Ramos (cell line): Measurements from ENCODE around the gene KDM5A.
"Not testable (repeated sequence)": the region's sequence is repeated elsewhere in the genome, so short reads cannot be mapped to it uniquely, and the experiment has no call there.

Source experiments
- in situ Hi-C: fragments of 300-500 bp; cut with MboI; formaldehyde crosslinking; loops from one replicate; pipeline ENCODE4 v1.14.3; 2022; ENCODE audit warnings: low sequenced_read_pairs; ENCODE audit not compliant: unreplicated experiment

KDM5A gene

DNA sequence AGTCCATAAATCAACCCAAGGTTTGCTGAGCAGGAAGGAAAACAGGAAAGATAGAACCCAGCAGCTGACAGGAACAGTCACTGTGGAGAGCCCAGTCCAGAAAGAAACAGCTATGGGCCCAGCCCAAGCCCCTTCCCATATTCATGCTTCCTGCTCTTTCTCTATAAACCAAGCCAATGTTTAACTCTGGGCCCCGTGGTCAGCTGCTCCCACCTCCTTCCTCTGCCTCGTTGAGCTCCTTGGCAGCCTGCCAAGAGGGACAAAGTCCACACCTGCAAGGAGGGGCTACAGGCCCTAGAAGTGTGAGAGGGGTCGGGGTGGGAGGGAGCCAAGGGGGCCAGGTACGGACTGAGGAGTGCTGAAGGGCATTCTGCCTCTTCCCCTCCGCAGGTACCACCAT lies 136.5 kb downstream of the KDM5A start:
- in situ Hi-C loops = no loop called here

DNA sequence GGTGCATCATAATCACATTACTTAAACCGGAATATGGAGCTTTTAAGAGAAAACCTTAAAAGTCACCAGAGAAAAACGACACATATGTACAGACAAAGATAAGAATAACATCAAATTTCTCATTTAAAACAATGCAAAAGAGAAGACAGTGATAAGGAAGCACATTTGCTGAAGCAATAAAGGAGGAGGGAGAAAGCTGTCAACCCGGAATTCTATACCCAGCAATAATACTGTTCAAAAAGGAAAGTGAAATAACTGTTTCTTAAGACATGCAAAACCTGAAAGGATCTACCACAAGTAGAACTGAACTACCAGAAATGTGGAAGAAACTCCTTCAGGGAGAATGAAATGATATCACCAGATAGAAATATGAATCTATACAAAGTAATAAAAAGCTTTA lies 141.8 kb downstream of the KDM5A start:
- in situ Hi-C loops = no loop called here

DNA sequence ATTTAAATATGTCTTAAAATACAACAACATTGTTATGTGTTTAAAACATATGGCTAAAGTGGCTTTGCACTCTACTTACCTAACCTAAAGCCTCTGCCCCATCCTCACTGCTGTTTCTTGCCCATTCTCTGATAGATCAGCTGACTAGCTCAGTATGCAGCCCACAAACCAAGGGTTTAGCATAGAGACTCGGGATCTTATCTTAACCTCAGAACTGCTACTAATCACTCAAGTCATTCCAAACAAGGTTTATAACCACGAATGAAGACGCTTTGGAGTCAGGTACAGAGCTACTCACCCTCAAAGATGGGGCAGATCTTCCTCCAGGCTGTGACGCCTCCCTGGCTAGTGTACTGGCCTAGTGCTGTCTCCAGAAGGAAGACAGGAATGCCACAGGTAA lies 145.7 kb downstream of the KDM5A start:
- in situ Hi-C loops = no loop called here

DNA sequence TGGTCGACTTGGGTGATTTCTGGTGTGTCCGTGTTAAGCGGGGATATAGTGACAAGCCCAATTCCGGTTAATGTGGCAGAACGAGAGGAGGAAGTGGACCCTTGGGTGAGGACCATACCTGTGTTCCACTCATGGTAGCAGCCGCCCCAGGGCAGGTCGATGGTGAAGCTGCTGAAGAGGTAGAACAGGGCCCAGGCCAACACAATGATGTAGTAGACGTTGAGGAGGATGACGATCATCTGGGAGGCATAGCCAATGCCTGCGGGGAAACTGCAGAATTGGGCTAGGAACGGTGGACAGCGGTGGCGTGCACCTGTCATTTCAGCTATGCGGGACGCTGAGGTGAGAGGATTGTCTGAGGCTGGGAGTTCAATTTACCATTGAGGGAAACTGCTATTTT lies 146.6 kb downstream of the KDM5A start:
- in situ Hi-C loops = no loop called here

DNA sequence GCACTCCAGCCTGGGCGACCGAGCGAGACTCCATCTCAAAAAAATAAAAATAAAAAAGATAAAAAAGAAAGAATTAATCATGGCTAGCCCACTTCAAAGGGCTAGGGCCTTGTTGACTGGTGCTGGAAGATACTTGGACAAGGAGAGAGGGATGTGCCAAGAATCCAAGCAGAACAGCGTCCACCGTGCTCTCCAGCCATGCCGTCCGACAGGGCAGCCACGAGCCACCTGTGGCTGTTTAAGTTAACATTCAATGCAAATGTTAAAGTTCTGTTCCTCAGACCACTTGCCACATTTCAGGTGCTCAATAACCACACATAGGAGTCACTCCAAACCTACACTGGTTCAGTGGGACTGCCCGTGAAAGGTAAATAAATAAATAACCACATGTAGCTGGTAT lies 147.9 kb downstream of the KDM5A start:
- in situ Hi-C loops = no loop called here

DNA sequence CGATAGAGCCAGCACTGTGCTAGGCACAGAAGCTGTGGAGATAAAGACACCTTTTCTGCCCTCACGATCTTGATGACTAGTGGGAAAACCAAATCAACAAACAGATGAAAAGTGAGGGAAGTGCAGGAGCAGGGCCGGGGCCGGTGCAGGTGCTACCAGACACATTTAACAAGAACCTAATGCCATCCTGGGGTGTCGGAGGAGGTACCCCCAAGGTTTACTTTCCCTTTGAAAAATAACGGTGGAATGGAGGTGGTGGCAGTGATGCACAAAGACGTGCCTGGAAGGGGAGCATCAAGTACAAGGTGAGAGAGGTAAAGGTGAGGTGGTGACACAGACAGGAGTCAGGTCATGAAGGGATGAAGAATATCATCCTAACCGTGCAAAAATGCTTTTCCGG lies 148.6 kb downstream of the KDM5A start:
- in situ Hi-C loops = no loop called here

DNA sequence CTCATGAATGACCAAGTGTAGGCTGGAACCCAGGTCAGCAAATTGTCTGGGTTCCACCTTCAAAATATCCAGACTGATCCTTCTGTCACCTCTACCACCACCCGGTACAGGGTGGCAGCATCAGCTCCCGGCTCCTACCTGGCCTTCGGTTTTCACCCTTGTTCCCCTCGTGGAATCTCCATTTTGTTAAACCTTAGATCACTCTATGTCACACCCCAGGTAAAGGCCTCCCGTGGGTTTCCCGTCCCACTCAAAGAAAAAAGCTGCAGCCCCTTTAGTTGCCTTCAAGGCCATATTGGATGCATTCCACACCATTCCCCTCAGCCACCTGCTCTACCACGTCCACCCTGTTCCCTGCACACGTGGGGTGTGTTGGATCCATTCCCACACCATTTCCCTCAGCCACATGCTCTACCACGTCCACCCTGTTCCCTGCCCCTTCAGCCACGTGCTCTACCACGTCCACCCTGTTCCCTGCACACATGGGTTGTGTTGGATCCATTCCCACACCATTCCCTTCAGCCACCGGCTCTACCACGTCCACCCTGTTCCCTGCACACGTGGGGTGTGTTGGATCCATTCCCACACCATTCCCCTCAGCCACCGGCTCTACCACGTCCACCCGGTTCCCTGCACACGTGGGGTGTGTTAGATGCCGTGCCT lies 150.3 kb downstream of the KDM5A start:
- in situ Hi-C loops = no loop called here

DNA sequence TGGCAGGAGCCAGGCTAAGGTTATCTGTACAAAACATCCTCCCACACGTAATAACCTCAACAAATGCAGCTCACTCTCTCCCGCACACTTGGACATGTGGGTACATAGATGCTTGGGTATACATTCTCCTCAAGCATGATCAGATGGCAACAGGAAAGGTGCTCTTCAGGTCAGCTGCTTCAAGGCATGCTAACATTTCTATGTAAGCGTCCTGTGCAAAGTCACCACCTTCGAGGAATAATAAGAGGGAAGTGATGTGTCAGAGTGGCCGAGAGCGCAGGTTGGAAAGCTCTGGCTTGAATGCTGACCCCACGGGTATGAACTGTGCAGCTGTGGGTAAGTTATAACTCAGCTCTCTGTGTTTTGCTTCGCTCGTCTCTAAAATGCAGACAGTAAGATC lies 151.0 kb downstream of the KDM5A start:
- in situ Hi-C loops = no loop called here

DNA sequence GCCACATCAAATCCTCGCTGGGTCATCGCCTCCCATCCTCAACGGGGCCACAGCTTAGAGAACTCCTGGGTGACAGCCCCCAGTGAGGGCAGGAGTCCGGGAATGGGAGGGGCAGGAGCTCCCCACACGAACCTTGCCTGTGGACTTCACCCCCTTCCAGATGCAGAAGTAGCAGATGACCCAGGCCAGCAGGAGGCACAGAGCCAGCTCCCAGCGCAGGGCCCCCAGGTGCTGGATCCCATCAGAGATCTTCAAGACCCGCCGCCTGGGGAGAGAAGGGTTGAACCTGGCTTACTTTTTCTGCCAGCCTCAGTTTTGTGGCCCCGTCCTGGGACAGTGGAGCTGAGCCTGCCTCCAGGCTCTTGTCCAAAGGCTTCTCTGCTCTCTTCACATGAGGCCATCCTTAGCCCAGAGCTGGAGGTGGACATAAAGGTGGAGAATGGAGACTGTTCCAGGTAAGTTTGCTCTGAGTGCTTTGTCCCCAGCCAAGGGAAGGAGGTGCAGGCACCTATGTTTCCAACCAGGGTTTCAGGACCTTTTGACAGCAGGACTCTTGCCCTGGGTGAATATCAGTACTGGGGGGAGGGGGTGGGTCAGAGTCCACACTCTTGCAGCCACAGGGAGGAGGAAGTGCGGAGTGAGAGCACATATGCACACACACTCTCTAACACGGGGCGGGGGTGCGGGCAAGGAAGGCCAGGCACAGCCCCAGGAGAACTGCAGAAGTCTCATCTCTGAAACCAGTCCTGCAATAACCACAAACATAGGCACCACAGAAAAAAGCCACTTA lies 151.9 kb downstream of the KDM5A start:
- in situ Hi-C loops = no loop called here

DNA sequence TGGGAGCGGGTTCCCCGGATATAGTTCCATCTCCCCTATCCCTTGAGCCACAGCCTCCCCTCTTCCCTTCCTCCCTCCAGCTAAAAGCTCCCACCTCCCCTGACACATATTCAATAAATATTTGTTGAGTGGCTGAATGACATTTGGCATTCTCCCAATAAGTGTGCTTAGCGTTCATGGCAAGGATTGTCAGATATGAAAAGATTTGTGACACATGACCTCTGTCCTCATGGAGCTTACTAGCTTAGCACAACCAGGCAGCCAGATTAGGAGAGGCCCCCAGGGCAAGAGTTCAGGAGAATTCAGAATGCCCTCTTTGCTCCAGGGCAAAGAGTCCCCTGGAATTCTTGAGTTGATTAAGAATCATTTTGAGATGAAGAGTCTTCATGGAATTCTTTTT lies 152.7 kb downstream of the KDM5A start:
- in situ Hi-C loops = no loop called here

DNA sequence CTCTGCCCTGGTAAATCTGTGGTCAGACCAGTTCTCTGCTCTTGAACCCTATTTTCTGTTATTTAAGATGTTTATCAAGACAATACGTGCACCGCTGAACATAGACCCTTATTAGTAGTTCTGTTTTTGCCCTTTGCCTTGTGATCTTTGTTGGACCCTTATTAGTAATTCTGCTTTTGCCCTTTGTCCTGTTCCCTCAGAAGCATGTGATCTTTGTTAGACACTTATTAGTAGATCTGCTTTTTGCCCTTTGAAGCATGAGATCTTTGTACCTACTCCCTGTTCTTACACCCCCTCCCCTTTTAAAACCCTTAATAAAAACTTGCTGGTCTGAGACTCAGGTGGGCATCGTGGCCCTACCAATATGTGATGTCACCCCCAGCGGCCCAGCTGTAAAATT lies 153.2 kb downstream of the KDM5A start:
- in situ Hi-C loops = not testable (repeated sequence)

DNA sequence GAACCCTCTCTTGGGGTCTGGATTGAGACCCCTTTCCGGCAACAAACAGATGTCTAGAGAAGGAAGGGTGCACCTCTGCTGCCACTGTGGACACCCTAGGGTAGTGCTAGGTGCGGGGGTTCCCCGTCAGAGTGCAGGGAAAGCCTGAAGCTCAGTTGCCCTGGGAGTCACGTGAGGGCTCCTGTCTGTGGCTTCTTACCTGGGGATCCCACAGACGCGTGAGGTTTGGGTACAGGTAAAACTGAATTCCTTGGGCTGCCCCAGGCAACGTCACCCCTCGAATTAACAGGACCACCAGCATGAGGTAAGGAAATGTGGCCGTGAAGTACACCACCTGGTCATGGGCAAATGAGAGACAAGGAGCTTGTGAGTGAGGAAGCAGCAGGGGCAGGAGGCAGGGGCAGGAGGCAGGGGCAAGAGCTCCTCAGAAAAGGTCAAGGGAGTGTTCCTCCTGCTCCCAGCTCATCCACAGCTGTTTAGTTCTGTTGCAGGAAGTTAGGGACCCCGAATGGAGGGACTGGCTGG lies 154.2 kb downstream of the KDM5A start:
- in situ Hi-C loops = no loop called here

DNA sequence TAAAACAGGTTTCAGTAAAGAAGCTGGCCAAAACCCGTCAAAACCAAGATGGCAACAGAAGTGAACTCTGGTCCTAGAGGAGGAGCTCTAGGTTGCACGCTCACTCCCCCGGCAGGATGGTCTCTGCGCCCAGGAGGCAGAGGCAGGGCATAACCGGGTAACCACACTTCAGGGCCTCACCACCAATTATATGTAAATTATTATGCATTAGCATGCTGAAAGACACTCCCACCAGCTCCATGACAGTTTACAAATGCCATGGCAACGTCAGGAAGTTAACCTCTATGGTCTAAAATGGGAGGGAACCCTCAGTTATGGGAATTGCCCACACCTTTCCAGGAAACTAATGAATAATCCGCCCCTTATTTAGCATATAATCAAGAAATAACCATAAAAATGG lies 155.1 kb downstream of the KDM5A start:
- in situ Hi-C loops = no loop called here

DNA sequence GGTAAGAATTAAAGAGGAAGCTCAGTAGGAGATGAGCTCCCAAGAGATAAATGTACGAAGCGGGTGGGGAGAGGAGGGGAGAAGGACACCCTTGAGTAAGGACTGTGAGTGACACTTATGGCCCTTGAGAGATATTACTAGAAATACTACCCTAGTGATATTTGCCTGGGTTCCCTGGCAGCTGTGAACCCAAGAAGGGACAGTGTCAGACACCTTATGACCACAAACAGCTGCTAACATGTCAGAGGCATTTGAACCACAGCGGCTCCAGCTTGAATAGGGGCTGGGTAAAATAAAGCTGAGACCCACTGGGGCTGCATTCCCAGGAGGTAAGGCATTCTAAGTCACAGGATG lies 155.5 kb downstream of the KDM5A start:
- in situ Hi-C loops = no loop called here

DNA sequence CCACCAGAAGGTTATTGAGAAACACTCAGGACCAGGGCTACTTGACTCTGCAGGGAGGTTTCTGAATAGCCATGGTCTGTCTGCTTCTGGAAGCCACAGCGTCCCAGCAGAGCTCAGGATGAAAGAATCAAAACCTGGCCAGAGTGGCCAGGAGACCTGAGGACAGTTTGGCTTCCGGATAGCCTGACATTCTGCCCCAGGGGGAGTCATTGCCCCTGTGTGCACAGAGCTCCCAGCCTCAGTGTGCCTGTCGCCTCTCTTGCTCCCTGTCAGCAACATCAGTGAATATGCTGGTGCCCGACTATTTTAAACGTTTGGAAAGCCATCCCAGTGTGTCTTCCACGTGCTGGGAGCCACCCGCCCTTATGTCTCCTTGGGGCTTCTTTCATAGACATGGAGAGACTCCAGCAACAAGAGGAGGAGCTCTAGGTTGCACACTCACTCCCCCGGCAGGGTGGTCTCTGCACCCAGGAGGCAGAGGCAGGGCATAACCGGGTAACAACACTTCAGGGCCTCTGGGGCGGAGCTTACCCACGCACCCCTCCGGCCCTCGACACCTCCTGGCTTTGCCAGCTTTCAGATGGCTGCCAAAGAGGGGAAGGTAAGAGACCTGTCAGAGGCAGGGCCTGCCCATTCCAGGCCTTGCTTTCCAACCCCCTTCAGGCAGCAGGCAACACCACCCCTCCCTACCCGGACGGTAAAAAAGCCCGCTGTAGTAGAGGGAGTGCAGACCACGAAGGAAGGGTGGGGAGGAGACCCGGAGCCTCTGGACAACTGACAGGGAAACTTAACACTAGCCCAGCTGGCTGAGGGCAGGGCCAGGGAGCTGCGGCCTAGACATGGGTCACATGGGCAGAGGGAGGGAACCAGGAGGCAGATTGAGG lies 156.1 kb downstream of the KDM5A start:
- in situ Hi-C loops = no loop called here

DNA sequence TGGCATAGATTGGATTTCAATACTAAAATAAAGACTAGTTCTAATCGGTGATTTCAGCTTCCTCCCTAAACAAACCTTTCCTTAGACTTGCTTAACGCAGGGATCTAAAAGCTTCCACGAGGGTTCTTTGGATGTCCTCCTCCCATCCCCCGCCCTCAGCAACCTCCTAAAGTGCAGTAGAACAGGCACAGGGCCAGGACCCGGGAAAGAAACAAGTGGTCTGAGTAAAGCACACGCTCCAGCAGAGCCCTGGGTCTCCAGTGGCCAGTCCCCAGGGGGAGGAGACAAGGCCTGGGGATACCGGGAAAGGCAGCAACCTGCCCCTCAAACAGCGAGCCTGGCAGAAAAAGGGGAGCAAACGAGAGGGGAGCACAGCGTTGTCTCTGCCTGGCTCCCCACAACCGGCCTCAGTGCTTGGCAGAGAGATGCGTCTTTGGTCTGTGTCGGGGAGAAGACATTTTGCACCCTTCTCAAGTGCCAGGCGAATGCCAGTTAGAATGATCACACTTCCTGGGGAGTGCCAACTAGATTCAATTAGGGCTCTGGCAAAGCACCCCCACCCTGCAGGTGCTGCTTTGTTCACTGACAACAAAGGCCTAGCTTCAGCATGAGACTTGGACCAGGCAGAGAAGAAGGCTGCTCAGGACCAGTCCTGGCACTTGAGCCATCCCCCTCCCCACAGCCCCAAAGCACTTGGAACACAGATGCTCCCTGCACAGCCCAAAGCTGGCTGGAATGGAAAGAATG lies 158.0 kb downstream of the KDM5A start:
- in situ Hi-C loops = no loop called here
